Epidermal melanocyte (primary cell): ENCODE measurements around the gene TTLL12.

Experiments
- DNase-seq: peaks from one replicate; pipeline ENCODE4 v3.0.0; 2011; ENCODE audit warnings: low spot score; ENCODE audit not compliant: insufficient read length

Gene TTLL12

DNA sequence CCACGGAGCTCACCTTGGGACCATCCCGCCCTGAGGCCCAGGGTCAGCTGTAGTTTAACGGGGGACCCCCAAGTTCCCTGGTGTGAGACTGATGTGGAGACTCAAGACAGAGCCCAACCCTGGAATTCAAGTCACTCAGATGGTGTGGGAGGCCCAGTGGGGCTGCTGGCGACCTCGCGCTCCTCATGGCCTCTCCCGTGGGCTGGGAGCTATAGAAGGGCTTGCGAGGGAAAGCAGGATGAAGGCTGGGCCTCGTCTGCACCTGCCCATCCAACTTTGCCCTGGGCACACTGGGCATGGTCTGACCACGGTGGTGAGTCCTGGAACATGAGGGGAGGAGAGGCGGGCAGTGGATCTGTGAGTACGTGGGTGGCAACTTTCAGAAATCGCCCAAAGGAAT, 13.6 kb upstream of the TTLL12 start:
- DNase-seq = no peak

DNA sequence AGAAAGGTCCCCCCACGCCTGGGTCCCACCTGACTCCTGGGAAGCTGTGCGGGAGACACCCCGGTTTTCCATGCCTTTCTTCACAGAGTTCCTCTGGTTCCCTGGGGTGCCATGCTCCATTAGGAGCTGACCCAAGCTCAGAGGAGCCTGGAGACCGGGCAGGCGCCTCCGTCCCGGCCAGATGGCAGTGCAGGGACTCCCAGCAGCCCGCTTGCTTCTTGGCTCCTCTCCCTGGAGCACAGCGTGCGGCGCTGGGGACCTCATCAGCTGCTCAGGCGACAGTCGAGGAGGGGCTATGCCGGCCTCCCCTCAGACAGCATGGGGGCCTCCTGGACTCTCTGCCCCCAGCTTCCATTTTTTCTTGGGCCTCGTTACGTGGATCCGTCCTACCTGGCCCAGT, 13.1 kb upstream of the TTLL12 start:
- DNase-seq = no peak

DNA sequence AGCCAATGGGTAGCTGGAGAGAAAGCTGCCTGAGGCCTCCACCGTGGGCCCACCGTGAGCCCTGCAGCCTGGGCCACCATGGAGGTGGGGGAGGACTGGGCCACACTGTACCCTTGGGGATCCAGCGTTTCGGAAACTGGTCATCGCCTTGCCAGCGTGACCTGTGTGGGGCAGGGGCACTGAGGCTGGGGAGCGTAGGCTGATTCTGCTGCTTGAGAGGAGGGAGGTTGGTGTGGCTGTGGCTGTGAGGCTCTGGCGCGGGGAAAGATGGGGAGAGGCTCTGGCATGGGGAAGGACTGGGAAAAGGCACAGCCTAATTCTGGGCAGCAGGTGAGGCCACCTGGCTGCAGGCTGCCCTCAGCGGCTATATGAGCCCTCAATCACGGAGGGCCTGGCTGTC, 12.6 kb upstream of the TTLL12 start:
- DNase-seq = no peak

DNA sequence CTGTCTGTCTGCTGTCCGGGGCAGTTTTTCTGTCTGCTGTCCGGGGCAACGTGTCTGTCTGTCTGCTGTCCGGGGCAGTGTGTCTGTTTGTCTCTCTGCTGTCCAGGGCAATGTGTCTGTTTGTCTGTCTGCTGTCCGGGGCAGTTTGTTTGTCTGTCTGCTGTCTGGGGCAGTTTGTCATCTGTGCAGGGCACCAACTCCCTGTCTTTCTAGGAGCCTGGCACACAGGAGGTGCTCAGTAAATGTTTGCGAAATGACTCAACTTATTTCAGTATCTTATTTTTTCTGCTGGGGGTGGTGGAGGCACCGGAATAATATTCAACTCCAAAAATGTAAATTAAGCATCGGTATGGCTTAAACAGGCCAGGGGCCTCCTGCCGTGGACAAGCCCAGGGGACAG, 12.0 kb upstream of the TTLL12 start:
- no peak for DNase-seq

DNA sequence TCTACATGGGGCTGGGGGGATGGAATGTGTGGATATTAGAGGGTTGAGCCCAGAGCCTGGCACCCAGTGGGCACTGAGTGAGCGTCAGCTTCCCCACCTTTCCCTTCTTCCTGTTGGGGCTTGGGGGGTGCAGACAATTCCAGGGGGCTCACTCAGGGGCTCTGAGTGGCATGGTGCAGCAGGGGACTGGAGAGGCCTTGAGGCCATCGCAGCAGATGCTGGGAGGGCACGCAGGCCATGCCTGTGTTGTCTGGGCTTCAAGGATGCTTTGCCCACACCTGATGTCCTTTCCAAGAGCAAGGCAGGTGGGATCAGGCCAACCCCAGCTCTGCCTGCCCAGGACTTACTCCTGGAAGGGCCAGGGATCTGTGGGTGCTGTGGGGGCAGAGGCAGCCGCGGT, 11.2 kb upstream of the TTLL12 start:
- no peak for DNase-seq

DNA sequence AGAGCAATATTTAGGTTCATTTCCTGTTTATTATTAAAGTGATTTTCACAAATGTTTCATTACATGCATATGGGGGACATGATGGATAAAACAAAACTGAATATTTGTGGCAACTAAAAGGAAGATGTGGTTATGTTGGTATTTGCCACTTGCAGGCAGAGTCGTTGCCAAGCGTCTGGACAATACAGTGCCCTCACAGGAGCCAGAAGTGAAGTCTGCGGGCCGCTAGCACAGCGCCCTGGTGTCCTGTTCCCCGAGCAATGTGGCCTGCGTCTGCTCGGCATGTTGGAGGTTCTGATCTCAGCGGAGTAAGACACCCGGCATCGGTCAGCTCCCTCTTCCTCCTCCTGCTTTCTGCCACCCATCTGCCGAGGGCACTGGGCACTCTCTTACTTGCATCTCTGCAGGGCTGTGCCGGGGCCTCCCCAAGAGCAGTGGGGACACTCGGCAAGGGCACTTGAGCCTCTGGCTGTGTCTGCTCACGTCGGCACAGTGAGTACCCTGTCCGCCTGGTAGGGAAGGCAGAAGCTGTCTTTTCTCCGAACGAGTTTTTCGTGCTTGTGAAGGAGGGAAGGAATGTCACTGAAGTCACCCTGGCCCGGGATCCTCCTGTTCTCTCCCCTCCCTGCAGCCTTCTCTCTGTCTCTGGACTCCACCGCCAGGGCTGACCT, 10.5 kb upstream of the TTLL12 start:
- DNase-seq = peak; percentile 44

DNA sequence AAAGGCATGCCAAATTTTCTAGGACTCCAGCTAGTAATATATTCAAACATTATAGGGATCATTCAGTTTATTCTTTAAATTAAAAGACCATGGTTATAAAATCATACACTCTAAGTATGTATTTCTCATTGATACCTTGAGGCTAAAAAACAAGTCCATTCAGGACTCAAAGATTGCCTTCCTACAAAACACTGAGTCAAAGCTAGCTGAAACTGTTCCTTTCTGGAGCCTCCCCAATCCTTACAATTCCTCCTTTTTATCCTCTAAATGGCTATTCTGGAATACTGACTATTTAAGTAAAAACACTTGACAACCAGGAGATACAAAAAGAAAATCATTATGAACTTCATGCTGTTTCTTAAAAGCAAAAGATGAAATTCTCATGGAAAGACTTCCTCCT, 4.9 kb upstream of the TTLL12 start:
- DNase-seq = no peak

DNA sequence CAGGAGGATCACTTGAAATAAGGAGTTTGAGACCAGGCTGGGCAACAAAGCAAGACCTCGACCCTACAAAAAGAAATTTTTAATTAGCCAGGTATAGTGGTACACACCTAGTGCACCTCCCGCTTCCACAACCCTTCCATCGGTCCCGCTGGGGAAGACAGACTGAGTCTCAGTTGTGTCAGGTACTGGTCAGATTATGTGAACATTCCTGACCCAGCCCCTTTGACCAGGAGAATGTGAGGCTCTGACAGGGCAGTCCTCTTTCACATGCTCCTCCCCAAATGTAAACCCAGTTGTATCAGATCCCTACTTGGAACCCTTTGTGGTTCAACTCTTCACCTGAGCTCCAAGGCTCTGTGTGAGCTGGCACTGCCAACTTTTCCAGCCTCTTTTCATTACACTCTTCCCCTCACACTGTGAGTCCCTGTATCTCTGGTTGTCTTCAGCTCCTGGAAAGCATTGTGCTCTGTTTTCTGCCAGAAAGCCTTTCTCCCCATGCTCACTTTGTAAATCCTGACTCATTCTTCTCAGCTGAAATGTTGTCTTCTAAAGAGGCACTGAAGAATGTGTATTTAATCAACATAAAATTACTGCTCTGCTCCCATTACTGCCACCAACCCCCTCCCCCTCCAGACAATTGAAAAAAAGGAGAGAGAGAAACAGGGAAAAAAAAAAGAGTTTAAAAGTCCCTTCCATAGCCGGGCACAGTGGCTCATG, 2.1 kb upstream of the TTLL12 start:
- DNase-seq = no peak

DNA sequence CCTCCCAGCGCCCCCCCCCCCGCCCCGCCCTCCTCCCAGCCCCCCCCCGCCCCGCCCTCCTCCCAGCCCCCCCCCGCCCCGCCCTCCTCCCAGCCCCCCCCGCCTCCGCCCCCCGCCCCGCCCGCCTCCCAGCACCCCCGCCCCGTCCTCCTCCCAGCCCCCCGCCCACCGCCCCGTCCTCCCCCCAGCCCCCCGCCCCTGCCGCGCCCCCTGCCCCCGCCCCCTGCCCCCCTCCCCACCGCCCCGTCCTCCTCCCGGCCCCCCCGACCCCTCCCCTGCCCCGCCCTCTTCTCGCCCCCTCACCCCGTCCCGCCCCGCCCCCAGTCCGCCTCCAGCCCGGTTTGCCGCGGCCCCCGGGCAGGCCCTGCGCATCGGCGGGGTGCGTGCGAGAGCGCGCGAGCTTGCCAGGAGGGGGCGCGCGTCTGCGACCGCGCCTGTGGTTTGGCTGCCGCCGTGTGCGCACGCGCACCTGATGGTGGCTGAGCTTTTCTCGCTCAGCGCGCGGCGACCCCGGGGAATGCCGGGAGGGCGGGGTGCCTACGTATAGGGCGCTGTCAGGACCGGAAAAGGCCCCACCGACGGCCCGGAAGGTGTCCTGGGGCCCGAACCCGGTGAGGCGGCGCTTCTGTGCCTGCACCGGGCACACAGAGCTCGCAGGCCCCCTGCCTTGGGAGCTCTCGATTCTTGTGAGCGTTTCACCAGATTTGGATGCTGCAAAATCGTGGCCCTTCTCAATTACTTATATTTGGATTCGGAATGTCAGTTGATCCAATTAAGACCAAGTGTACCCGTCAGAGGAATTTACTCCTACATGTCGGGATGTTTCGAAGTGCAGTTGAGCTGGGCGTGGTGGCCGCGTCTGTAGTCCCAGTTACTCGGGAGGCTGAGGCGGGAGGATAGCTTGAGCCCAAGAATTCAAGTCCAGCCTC, 501 bp upstream of the TTLL12 start:
- DNase-seq = peak; percentile 87

DNA sequence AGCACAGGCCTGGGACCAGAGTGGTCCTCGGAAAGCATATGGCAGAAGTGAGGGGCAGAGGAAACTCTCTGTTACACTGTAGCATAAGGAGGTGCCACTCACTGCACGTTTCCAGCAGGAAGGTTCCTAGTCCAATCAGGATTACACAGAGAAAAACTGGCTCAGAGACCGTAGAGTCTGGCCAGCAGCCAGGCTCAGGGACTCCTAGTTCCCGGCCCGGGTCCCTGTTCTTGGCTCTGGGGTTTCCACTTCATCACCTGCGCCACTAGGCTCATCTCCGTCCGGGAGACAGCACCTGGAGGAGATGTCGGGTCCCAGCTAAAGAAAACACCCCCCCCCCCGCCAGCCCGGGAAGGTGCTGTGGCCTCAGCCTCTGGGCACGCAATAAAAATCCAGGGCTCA, 1.1 kb downstream of the TTLL12 start:
- DNase-seq = no peak

DNA sequence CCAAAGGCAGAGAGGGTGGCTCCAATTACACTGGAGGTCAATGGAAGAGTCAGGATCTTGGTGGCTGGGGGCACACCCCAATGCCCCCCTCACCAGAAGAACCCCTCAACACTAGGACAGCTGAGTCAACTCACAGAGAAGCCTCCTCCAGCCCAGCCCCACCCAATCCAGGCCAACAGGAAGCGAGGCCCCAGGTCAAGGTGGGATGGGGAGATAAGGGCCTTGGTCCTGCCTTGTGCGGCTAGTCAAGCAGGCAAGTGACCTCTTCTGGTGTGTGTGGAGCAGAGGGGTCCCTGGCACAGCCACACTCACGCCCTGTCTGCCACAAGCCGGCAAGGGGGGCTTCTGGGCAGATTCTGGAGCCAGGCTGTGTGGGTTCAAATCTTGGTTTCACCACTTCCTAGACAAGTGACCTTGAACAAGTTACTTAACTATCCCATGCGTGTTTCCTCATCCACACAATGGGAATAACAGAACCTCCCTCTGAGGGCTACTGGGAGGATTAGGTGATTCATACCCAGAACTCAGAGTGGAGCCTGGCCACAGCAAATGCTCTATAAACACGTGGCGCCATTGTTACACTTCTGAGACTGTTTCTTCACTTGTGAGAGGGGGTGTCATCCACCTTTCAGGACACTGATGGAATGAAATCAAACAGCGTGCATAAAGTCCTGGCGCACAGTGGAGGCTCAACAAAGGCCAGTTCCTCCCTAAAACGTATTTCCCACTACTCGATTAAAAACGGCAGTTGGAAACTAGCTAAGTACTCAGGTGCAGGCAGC, 3.2 kb downstream of the TTLL12 start:
- no peak for DNase-seq

DNA sequence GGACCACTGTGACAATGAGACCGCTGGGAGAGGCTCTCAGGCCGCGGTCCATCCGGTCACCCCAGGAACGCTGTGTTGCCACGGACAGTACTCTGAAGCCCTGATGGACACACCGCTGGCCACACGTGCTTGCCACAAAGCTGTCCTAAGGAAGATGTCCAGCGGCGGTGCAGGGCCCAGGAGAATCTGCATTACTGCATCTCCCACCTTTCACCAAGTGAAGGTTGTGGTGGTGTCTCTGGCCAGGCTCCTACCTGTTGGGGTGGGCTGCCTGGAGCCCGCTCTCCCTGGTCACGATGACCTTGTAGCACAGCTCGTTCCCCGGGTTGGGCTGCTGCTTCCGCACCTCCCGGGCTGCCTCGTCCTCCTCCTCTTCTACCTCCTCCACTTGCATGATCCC, 4.2 kb downstream of the TTLL12 start:
- DNase-seq = no peak

DNA sequence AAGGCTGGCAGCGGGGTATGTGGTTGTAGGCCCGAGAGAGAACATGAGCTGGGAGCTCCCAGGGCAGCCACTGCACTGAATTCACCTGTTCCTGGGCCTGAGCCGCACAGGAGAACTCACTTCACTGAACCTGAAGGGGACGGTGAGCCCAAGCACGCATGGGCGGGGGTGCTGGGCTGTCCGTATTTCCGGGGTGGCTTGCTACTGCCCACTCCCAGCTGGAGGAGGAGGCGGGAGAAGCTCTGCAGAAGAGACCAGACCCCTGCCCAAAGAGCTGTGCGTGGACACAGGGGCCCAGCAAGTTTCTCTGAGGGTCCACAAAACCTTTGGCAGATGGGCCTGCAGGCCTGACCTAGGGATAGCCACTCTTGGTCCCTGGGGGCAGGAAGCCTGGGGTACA, 4.8 kb downstream of the TTLL12 start:
- no peak for DNase-seq

DNA sequence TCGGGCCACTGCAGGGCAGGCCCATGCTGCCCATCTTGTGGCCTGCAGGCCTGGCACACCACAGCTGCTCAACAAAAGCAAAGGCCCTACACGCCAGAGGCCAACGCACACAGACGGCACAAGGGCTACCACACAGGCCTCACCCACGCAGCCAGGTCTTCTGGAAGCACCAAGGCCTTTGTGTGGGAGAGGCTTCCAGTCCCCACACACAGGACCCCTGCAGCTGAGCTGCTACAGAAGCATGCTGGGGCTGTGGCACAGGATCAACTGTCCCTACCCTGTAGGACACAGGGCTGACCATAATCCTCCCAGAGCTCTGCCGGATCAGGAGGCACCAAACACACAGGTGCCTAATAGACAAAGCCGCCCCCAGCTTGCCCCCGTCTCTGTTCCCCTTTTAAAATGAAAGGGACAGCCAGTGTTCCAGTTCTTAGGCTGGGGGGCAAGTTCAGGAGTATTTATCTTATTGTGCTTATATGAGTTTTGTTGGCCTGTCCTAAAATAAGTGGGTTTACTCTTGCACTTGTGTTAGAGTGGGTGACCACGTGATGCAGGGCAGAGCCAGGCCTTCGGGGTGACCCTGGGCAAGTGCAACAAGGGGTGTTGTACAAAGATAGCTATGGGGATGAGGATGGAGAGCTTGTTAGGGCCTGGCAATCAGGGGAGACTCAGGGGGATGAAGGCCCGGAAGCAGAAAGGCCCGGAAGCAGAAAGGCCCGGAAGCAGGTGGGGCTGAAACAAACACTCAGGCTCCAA, 5.4 kb downstream of the TTLL12 start:
- no peak for DNase-seq

DNA sequence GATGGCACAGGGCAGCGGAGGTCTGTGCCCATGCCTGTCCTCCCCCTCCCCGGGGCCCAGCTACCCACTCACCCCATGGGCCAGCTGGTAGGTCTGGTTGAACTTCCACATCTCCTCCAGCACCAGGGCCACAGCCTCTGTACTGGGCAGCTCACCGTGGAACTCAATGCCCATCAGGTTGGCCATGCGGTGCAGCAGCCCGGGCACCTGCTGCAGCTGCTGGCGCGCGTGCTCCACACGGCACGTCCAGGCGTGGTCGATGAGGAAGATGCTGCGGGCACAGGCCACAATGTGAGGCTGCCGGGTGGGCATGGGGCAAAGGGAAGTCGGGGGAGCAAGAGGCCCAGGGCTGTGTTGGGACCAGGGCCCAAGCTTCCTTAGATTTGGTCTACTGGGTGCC, 6.3 kb downstream of the TTLL12 start:
- no peak for DNase-seq

DNA sequence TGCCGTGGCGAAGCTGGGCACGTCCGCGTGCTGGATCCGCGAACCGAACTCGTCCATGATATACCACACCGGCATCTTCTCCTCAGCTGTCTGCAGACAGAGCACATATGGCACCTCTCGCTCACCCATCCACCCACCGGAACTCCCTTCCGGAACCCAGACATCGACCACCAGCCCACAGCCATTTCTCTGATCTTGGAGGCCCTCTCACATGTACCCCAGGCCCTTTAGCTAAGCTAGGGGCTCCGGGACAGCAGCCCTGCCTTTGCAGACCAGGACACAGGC, 7.1 kb downstream of the TTLL12 start:
- no peak for DNase-seq

DNA sequence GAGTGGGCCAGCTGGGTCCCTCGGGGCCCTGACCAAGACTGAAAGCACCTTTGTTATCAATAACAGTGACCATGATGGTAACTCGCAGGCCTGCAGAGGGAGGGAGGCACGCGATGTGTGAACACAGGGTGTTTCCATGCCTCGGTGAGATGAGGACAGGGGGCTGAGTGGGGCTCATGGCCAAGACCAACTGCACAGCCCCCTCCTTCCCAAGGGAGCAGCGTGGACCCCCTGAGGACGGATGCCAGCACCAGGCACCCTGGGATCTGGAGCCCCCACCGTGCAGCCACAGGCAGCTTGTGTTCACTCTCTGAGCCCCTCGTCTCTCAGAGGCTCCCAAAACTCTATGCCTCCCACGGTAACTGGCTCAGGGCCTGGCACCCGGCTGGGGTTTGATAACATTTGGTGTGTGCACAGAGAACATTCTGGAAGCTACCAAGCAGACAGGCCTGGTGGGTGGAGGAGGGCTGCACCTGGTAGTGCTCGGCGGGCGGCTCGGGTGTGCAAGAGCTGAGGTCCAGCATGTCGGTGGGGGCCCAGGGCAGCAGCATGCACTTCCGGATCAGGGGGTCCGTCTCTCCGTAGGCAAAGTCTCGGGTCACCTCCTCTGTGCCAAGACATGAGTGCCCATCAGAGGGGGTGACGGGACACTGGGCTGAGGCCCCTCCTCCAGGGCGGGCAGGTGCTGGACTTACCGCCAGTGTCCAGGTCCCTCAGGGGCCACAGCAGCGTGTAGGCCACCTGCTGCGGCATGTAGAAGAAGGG, 7.6 kb downstream of the TTLL12 start:
- no peak for DNase-seq

DNA sequence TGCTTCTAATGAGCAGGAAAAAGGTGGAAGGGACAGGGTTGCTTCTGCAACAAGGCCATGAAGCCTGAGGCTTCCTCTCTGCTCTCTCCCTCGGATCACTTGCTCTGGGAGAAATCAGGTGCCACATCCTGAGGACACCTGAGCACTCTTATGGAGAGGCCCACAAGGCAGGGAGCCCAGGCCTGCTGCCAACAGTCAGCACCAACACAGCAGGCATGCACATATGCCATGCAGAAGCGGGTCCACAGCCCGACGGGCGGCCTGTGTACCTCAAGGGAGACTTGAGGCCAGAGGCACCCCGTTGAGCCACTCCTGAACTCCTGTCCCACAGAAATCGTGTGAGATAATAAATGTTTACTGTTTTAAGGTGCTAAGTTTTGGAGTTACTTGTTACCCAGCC, 9.5 kb downstream of the TTLL12 start:
- no peak for DNase-seq

DNA sequence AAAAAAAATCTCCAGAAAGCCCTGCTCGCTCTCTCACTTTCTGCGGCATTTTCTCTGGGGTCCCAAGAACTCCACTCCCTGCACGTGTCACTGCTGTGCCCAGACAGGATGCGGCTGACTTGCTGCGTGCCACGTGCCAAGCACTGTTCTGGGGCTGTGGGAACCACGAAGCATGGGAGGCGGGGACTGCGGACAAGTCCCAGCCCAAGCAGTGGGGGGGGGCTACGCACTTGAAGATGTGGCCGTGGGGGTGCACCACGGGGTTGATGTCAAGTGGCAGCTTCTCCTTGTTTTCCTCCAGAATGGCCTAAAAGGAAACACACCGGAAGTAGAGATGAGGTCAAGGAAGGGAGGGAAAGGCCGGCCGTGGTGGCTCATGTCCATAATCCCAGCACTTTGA, 10.8 kb downstream of the TTLL12 start:
- no peak for DNase-seq

DNA sequence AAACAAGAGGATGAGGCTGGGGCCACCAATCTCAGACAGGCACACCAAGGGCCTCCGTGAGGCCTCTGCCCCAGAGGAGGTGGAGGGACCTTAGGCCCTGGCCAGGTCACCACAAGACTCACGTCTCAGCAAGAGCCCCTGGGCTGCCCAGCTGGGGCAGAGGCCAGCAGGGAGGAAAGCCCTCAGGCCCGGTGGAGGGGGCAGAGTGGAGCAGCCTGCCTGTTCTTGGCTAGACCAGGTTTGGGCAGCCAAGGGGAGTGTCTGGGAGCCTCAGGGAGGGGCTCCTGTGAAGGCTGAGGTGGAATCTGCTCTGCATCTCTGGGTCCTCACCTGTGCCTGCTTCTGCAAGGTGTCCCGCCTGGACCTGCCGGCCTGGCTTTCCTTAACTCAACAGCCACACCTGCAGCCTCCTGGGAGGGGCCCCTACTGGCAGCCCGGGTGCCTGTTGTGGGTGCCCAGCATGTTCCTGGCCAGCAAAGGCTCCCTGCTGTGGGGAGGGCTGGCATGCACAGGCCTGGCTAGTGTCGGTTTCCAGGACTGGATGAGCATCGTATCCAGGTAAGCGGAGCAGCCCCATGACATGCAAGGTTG, 11.9 kb downstream of the TTLL12 start:
- DNase-seq = no peak
